SU-DHL-6 (cell line): ENCODE measurements around the gene CAMK2D.

ENCODE experiments used
- CTCF ChIP-seq: fragments of 200-600 bp; sonication (generic); IDR thresholded peaks from one replicate; pipeline ENCODE4 v1.5.1; 2017; ENCODE audit warnings: antibody characterized with exemption, mild to moderate bottlenecking, low read length, moderate library complexity; ENCODE audit not compliant: insufficient read depth, poor library complexity, severe bottlenecking
- EZH2phosphoT487 ChIP-seq: fragments of 200-600 bp; sonication (generic), shearing (Covaris generic); conservative IDR thresholded peaks from 2 replicates; pipeline ENCODE4 v1.6.1; 2018; ENCODE audit warnings: mild to moderate bottlenecking, antibody characterized with exemption, low read length, moderate library complexity, mixed read lengths

DNA sequence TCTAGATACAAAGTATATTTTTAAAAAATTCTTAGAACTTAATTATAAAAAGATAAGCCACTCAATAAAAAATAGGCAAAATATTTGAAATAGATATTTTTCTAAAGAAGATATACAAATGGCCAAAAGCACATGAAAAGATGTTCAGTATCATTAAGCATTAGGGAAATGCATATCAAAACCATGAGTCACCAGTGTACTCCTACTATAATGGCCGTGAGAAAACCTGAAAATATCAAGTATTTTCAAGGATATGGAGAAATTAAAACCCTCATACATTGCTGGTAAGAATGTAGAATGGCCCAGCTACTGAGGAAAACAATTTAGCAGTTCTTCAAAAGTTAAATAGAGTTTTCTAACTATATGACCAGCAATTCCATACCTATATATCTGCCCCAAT is 337.9 kb downstream of the CAMK2D start:
- no peak for TF ChIP-seq EZH2phosphoT487
- no peak for TF ChIP-seq CTCF
